Islet precursor cell (in vitro differentiated cells): ENCODE results near the gene IKBKG.
"Not testable (repeated sequence)": the region's sequence is repeated elsewhere in the genome, so short reads cannot be mapped to it uniquely, and the experiment has no call there.

ENCODE experiments used
- DNase-seq: peaks from one replicate; pipeline ENCODE4 v3.0.0-alpha.2; 2018

IKBKG gene

GRCh38 chrX:154560326-154560725, 12.9 kb downstream of the IKBKG start:
- not testable (repeated sequence) for DNase-seq

DNA sequence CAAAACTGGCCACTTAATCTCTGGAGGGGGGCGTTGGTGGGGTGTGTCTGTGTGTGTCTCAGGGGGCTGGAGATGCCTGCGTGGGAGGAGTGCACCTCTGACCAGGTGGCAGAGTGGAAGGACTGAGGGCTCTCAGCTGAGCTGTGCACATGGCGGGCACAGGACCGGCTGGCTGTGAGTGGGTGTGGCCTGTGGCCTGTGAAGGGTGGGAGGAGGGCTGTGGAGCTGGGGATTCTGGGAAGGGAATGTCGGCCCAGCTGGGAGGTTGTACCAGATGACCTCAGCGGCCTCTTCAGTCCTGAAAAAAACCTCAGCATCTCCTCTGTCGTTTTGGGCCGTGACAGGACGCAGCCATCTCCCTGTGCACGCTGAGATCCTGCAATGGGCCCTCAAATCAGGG, 14.9 kb downstream of the IKBKG start:
- DNase-seq, result not testable (repeated sequence)

- DNase-seq, result not testable (repeated sequence)
Observed at GRCh38 chrX:154570361-154570760, 22.9 kb downstream of the IKBKG start.

- DNase-seq, result not testable (repeated sequence)
Observed at GRCh38 chrX:154573061-154573460, 25.6 kb downstream of the IKBKG start.

DNA sequence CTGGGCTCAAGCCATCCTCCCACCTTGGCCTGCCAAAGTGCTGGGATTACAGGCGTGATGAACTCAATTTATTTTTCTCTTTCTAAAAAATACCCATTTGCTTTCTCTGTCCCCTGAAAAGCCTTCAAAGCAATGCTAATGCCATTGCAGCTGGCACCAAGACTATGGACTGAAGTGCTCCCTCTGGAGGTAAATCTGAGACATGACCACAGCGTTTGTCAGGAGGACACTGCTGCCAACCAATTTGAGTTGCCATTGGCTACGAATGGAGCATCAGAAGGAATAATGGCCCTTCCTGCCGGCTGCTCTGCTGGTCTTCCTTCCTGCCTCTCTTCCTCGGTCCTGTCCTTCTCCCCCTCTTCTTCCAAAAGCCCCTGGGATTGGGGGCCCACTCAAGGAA, 27.7 kb downstream of the IKBKG start:
- DNase-seq, result not testable (repeated sequence)

DNA sequence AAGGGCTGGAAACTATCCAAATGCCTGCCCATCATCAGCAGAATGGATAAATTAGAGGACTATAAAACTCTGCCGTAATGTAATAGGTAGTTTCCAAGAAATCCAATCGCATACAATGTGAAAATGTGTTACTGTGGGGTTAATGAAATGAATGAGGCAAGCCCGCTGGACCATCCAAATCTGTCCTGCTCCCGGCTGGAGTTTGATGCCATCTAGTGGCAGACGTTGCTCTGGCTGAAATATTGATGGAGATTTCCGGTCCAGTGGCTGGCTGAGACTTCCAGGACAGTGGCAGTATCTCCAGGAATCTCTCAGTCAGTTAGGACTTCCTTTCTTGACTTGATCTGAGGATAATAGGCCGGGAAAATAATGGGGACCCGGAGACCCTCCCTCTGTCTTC, 35.6 kb downstream of the IKBKG start:
- DNase-seq, result not testable (repeated sequence)

- not testable (repeated sequence) for DNase-seq
Observed at GRCh38 chrX:154584585-154585183, 37.3 kb downstream of the IKBKG start, which contains the start of gene CTAG1A. Gene CTAG1A (plus strand): TSS chrX:154585133. CDS start chrX:154585207, 74 bp downstream.

DNA sequence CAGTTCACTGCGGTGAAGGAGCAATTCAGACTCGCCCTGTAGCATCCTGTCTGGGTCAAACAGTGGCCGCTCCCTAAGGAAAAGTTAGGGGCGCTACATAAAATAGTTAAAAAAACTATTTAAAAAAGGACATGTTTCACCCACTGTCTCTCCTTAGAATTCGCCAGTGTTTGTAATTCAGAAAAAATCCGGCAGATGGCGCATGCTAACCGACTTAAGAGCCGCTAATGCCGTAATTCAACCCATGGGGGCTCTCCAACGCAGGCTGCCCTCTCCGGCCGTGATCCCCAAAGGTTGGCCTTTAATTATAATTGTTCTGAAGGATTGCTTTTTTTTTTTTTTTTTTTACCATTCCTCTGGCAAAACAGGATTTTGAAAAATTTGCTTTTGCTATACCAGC, 43.0 kb downstream of the IKBKG start:
- not testable (repeated sequence) for DNase-seq

GRCh38 chrX:154592505-154592904, 45.1 kb downstream of the IKBKG start:
- no peak for DNase-seq

GRCh38 chrX:154593201-154593600, 45.8 kb downstream of the IKBKG start:
- no peak for DNase-seq

DNA sequence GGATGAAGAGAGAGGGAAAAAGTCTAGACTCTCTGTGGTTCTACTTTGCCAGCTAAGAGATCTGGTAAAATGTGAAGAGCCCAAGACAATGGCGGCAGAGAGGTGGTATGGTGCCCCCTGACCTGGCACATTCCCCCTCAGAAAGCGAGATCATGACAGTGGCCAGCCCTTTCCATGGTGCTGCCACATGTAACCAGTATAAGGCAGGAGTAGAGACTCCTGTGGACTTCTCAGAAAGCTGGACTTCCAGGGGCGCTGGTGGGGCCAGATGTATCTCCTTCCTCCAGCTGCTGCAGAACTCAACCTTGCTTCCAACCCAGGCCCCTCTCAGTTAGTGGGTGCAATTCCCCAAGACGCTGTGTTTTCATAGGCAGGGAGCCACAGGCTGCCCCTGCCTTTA, 47.1 kb downstream of the IKBKG start:
- no peak for DNase-seq

GRCh38 chrX:154595559-154596249, 48.3 kb downstream of the IKBKG start:
- no peak for DNase-seq

DNA sequence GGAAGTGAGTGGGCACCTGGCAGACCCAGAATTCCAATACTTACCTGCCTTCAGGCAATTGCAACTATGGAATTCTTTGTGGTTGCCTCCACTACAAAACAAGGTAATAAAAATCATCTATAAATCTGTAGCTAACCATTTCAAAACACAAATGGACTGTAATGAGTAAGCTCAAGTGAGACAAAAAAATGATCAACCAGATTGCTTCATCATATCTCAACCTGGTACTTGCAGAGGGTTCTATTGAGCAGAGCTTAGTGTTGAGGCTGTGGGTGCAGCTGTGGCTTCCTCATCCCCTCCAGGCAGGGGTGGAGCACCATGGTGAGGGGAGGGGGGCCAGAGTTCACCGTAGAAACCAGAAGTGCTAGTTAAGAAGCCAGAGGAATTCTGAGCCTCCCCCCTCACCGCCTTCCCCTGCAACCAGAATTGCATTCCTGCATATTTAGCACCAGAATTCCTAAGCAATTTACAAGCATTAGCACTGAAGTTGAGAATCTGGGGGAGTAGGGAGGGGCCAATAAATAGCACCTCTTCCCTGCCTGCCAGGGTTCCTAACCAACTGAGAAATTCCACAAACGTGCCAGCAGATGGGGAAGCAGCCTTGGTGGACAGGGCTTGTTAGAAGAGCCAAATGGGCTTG, 49.0 kb downstream of the IKBKG start:
- peak; percentile 79 for DNase-seq

- DNase-seq, result no peak
Observed at GRCh38 chrX:154597221-154597620, 49.8 kb downstream of the IKBKG start.

DNA sequence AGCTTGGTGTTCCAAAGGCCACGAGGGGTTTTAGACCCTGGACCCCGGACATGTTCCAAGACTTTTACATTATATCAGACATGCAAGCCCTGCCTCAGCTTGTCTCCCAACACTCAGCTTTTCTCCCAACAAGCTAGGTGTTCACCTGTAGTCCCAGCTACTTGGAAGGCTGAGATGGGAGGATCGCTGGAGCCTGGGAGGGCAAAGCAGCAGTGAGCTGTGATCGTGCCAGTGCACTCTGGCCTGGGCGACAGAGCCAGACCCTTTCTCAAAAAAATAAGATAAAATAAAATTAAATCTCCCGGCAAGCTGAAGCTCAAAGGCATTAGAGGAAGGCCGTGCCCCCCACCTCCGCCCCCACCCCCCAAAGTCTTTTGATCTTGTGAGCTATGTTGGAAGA, 51.2 kb downstream of the IKBKG start:
- DNase-seq, result no peak

DNA sequence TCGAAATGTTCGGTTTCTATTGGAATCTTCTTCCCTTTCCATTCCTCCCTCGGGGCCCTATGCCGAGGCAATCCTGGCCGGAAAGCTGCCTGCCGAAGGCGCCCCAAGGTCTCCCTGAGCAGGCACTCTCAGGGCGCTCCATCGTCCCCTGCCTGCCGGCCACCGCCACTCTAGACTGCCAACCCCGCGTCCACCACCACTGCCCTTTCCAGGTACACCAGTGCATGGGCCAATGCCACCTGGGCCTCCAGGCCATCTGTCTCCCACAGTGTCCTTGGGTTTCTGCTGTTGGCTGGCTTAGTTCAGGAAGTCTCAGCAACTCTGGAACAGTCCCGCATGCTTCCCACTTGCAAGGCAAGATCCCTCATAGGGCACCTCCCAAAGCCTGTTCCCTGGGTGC, 52.1 kb downstream of the IKBKG start:
- no peak for DNase-seq

DNA sequence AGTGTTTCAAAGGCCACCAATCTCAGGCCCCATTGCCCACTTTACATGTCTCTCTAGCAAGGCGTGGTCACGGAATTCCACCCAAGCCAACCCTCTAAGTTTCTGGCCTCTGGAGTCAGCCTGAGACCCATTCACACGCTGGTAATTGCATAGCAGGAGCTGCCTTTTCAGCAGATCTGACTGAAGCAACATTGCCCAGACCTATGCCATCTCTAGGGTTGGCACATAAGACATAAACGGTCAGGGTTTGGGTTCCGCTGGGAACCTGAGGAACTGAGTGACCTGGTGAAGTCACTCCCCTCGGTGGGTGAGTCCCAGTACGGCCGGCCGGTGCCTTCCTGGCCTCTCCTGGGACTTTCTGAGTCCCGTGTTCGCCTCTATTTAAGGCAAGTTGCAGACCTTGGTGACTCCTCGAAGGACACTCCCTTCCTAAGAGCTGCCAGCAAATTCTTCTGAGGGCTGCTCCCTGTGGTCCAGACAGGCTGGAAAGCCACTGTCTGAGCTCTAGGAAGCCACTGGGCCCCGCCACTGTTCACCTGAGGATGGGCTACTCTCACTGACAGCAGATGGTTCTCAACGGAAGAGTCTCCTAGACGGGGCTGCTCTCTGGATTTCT, 53.4 kb downstream of the IKBKG start:
- no peak for DNase-seq

DNA sequence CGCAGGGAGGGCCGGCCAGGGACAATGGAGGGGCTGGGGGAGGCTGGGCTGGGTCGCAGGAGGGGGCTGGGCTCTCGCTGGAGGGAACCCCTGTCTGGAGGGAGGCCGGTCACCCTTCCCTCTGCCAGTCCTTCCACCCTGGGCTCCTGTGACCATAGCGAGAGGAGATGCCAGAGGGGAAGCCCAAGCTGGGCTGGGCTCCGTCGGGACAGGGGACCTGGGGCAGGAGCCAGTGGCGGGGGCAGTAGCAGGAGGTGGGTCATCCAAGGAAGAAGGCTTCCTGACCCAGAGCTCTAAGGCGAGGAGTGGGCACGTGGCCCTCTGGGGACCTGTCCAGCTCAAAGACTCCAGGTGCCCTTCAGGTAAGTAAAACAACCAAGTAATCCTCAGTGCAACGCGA, 54.8 kb downstream of the IKBKG start:
- DNase-seq, result no peak

DNA sequence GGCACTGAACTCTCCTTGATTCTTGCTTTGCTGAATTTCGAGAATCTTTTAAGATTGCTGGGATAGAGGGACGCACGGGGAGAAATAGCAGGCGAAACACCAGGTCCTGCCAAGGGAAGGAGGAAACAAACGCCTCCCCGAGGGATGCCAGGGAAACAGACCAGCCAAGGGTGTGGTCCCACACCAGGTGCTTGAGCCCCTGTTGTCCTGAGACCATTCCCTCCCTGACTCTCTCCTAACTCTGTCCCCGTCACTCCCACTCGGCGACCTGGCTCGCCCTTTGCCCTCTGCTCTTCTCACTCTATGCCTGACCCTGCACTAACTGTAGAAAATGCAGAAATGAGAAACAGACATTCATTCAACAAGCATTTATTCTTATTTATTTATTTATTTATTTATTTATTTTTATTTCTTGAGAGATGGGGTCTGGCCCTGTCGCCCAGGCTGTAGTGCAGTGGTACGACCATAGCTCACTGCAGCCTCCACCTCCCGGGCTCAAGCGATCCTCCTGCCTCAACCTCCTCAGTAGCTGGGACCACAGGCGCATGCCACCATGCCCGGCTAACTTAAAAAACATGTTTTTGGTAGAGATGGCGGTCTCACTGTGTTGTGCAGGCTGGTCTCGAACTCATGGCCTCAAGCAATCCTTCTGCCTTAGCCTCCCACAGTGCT, 55.5 kb downstream of the IKBKG start:
- no peak for DNase-seq

DNA sequence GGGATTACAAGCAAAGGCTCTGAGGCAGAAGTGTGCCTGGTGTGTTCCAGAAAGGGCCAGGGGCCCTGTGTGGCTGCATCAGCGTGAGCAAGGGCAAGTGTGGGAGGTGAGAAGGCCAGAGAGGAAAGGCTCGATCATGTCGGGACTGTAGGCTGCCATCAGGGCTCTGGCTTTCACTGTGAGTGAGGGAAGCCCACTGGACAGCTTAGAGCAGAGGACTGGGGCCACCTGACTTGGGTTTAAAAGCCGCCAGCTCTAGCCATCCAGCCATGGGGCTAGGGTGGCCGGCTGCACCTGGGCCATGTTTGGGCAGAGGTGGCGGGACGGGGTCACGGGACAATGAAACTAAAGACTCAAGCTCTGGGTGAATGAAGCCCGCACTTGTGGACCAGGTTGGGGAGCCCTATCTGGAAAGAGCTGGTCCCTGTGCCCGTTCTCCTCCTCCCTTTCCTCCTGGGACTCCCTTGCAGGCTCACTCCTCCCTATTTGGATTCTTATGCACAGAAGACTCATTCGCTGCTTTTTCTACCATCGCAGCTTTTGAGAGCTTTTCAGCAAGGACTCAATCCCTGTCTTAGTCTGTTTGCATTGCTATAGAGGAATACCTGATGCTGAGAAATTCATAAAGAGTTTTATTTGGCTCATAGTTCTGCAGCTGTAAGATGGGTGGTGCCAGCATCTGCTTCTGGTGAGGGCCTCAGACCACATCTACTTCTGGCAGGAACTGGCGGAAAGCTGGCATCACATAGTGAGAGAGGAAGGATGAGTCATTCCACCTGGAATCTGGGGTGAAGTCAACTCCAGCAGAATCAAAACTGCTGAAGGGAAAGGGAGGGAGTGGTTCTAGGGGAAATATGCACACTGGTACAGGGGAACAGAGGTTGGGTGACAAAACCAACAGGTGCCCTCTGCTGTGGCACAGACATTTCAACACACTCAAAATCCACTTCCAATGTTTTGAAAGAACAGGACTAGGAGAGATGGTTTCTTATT, 56.3 kb downstream of the IKBKG start:
- no peak for DNase-seq

DNA sequence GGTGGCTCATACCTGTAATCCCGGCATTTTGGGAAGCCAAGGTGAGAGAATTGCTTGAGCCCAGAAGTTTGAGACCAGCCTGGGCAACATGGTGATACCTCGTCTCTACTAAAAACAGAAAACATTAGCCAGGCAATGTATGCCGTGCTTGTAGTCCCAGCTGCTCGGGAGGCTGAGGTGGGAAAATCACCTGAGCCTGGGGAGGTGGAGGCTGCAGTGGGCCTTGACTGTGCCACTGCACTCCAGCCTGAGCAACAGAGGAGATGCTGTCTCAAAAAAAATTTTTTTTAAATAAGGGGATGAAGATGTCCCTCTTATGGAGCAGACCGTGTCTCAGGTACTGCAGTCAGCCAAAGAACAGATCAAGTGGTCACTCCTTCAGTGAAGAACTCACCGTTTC, 58.1 kb downstream of the IKBKG start:
- DNase-seq, result no peak

- DNase-seq, result no peak
Observed at GRCh38 chrX:154607370-154607769, 60.0 kb downstream of the IKBKG start.
